Measurements from ENCODE around the gene SORCS2. TPM values are rescaled to one million over a fixed set of nuclear protein-coding genes. Genes with fewer than 3 reads are reported as not detected.

The SORCS2 gene
- total RNA-seq, 2 donors from 2014 or later: 0.68 to 0.92 TPM

DNA sequence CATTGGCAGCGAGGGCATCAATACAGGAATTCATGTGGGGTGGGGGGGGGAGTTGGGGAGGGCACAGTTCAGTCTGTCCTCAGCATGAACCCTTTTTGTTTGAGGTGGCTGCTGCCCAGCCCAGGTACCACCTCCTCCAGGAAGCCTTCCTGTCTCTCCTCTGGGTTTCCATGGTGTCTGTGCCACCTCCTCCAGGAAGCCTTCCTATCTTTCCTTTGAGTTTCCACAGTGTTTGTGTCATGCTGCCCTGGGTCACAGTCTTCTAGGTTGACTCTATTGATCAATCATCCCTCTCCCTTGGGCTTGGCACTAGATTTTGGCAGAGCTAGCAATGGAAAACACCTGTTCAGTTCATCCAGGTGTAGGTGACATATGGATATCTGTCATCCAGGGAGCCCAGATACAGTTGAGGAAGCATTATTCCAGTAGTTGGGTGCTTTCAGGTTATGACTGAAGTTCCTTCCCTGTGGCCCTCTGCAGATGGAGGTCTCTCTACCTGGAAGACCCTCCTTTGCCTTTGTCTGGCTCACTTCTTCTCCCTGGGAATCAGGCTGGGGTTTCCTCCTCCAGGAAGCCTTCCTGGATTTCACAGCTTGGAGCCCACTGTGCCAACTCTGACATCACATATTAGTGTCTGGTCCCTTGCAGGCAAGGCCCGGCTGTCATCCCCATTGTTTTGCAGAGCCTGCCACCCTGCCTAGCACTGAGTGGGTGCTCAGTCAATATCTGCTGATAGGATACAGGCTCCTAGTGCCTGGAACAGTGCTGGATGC is 96.6 kb downstream of the SORCS2 start:
- Histone ChIP-seq H3K9me3 (no peaks in the 10 kb centered on the region), H3K27me3 (replicated peaks; ENCODE audit: insufficient read depth) (no peaks in the 10 kb centered on the region), H3K27ac (no peak overlapping the region), H3K4me1 (ENCODE audit: control insufficient read depth in 1 of 2, low read depth in 2 of 2) (peaks cover 0 to 17% of the 10 kb centered on the region in 2 donors), H3K4me3 (no peak overlapping the region), H3K36me3 (no peaks in the 10 kb centered on the region)
- ATAC-seq (ENCODE audit: insufficient number of reproducible peaks, low FRiP score, low read depth) (no peak), DNase-seq (ENCODE audit: low spot score) (no peak)
- TF ChIP-seq, protein P1, sequence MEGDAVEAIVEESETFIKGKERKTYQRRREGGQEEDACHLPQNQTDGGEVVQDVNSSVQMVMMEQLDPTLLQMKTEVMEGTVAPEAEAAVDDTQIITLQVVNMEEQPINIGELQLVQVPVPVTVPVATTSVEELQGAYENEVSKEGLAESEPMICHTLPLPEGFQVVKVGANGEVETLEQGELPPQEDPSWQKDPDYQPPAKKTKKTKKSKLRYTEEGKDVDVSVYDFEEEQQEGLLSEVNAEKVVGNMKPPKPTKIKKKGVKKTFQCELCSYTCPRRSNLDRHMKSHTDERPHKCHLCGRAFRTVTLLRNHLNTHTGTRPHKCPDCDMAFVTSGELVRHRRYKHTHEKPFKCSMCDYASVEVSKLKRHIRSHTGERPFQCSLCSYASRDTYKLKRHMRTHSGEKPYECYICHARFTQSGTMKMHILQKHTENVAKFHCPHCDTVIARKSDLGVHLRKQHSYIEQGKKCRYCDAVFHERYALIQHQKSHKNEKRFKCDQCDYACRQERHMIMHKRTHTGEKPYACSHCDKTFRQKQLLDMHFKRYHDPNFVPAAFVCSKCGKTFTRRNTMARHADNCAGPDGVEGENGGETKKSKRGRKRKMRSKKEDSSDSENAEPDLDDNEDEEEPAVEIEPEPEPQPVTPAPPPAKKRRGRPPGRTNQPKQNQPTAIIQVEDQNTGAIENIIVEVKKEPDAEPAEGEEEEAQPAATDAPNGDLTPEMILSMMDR (IDR thresholded peaks at IDR 0.05): no peak

DNA sequence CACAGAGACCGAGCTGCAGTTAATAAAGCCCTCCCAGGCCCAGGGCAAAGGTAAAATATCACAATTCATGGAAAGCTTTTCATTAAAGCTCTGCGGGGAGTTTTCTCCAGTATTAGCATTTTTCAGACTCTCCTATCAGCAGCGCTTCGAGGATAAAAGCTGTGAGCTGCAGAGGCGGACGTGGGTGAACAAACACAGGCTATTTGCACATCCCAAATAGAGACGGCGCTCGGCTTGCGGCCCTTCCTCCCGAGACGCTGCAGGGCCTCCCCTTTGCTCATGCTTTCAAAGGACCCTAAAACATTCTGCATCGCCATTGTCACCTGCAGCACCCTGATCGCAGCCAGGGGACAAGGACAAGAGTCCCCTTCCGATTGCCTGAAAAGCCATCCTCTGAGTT is 97.3 kb downstream of the SORCS2 start:
- DNase-seq (ENCODE audit: low spot score) (no peak), ATAC-seq (ENCODE audit: insufficient number of reproducible peaks, low FRiP score, low read depth) (no peak)
- TF ChIP-seq, protein P1 (IDR thresholded peaks at IDR 0.05): no peak
- Histone ChIP-seq H3K4me3 (no peak overlapping the region), H3K36me3 (no peaks in the 10 kb centered on the region), H3K27ac (no peak overlapping the region), H3K4me1 (ENCODE audit: control insufficient read depth in 1 of 2, low read depth in 2 of 2) (peaks cover 0 to 17% of the 10 kb centered on the region in 2 donors), H3K27me3 (replicated peaks; ENCODE audit: insufficient read depth) (no peaks in the 10 kb centered on the region), H3K9me3 (no peaks in the 10 kb centered on the region)

DNA sequence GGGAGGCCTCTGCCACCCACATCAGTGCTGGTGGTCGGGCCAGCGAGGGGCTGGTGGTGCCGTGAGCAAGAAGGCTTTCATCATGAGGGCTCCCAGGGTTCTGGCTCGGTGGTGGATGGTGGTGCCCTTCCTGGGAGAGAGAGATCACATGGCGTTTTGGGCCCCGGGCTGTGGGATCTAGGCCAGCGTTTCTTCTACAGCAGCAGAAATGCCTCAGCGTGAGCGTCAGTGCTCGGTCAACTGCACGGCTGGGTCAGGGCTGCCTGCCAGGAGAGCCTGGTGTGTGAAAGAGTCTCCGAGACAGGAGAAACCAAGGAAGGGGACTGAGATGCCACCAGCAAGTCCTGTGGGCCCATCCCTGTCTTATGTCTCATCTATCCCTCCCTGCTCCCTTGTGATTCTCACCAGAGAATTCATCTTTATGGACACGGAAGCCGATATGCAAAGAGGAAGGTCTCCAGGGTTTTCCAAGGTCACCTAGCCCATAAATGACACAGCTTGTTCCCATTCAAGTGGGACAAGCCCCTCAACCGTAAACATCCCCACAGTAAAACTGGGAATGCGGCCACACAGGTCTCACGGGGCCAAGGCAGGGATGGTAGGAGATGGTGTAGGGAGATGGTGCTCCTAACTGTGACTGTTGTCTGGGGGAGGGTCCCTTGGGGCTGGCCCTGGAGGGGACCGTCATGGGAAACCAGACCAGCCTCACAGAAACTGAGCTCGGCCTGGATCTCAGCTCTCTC is 99.2 kb downstream of the SORCS2 start:
- Histone ChIP-seq H3K27me3 (replicated peaks; ENCODE audit: insufficient read depth) (peaks cover 3% of the 10 kb centered on the region), H3K4me3 (no peak overlapping the region), H3K27ac (no peak overlapping the region), H3K4me1 (ENCODE audit: control insufficient read depth in 1 of 2, low read depth in 2 of 2) (peaks cover 0 to under 1% of the 10 kb centered on the region in 2 donors), H3K36me3 (no peaks in the 10 kb centered on the region), H3K9me3 (no peaks in the 10 kb centered on the region)
- no peak for DNase-seq (ENCODE audit: low spot score)
- TF ChIP-seq, protein P1 (IDR thresholded peaks at IDR 0.05): no peak
- no peak for ATAC-seq (ENCODE audit: insufficient number of reproducible peaks, low FRiP score, low read depth)

DNA sequence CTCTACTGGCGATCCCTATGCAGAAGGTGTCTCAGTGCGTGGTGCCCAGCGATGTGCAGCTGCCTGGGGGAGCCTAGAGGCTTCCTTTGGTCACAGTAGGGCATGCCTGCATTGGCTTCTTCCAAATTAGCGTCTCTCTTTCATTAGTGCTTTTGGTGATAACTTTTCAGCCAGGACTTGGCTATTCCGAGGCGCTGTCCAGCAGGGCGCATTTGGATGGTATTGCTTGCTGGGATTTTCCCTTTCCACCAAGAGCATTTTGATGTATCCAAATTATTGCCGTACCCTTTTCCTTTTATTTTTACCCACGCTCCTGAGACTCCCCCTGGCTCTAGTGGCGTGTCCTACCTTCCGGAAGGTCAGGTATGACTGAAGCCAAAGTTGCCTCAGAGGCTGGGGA is 101.4 kb downstream of the SORCS2 start:
- no peaks in the 10 kb centered on the region for H3K9me3 ChIP-seq
- ATAC-seq (ENCODE audit: insufficient number of reproducible peaks, low FRiP score, low read depth) (no peak), DNase-seq (ENCODE audit: low spot score) (no peak)
- H3K27ac ChIP-seq: no peak overlapping the region
- TF ChIP-seq, protein P1 (IDR thresholded peaks at IDR 0.05): no peak
- no peak overlapping the region for H3K4me3 ChIP-seq
- no peaks in the 10 kb centered on the region for H3K36me3 ChIP-seq
- H3K27me3 ChIP-seq (replicated peaks; ENCODE audit: insufficient read depth): peaks cover 3% of the 10 kb centered on the region
- no peaks in the 10 kb centered on the region for H3K4me1 ChIP-seq (ENCODE audit: control insufficient read depth in 1 of 2, low read depth in 2 of 2)

DNA sequence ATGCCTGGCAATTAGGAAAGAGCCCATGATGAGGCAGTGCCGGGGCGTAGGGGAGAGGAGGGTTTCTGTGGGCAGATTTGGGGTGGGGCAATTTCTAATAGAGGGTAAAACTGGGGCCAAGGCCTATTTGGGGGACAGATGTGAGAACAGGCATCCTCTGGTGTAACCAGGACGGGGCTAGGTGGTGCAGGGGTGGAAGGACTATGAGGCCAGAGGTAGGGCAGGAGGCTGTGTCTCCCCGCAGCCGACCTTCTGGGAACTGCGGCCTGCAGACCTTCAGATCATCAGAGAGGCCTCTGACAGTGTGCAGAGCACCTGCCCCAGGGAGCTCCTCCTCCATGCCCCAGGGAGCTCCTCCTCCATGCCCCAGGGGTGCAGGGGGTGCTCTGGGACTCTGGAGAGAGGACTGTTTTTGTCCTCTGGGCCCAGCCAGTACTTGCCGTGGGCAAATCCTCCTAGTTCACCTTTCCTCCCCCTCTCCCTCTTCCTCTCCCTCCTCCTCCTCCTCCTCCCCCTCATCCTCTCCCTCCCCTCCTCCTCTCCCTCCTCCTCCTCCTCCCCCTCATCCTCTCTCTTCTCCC is 101.9 kb downstream of the SORCS2 start:
- Histone ChIP-seq H3K36me3 (no peaks in the 10 kb centered on the region), H3K27ac (no peak overlapping the region), H3K4me1 (ENCODE audit: control insufficient read depth in 1 of 2, low read depth in 2 of 2) (no peaks in the 10 kb centered on the region), H3K9me3 (no peaks in the 10 kb centered on the region), H3K27me3 (replicated peaks; ENCODE audit: insufficient read depth) (peaks cover 3% of the 10 kb centered on the region), H3K4me3 (no peak overlapping the region)
- ATAC-seq (ENCODE audit: insufficient number of reproducible peaks, low FRiP score, low read depth) (no peak), DNase-seq (ENCODE audit: low spot score) (no peak)
- TF ChIP-seq, protein P1 (IDR thresholded peaks at IDR 0.05): no peak
